GM19025 (cell line): ENCODE results near the gene COX19.

Source experiments
- ATAC-seq: cut with Tn5 transposase; IDR thresholded peaks from one replicate; pipeline ENCODE4 v1.9.1; 2021; ENCODE audit warnings: mild to moderate bottlenecking, low read depth, moderate library complexity; ENCODE audit not compliant: unreplicated experiment

Gene COX19

DNA sequence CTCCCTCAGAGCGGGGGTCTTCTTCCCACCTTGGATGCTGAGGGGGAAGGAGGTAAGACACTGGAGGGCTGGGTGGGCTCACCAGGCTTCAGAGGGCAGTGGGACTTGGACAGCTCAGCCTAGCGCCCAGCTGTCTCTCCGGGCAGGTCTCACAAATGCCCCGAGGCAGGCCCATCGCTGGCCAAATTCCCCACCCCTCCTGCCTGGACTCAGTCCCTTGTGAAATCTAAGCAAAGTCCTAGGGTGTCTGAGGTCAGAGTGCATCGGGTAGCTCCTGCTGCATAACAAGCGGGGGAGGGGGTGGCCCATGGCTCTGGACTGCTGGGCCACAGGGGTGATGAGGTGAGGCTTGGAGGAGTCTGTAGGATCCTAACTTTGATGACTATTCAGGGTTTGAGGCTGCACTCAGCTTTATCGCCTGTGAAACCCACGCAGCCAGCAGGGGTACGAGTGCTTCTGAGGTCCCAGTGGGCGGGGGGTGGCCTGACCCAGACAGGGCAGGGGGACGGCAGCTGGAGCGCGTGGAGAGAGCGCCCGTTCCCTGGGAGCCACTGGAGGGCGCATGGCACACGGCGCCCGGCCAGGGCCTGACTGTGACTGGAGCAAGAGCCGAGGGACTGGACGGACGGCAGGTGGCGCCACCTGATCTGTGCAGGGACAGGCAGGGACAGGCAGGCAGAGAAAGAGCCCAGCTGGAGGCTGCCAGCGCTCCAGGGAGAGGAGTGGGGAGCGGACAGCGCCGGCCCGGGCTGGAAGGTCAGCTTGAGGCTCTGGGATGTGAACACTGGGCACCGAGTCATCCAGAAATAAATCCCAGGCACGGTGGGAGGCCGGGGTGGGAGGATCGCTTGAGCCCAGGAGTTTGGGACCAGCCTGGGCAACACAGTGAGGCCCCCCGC lies 17.6 kb upstream of the COX19 start:
- ATAC-seq = peak; percentile 77

DNA sequence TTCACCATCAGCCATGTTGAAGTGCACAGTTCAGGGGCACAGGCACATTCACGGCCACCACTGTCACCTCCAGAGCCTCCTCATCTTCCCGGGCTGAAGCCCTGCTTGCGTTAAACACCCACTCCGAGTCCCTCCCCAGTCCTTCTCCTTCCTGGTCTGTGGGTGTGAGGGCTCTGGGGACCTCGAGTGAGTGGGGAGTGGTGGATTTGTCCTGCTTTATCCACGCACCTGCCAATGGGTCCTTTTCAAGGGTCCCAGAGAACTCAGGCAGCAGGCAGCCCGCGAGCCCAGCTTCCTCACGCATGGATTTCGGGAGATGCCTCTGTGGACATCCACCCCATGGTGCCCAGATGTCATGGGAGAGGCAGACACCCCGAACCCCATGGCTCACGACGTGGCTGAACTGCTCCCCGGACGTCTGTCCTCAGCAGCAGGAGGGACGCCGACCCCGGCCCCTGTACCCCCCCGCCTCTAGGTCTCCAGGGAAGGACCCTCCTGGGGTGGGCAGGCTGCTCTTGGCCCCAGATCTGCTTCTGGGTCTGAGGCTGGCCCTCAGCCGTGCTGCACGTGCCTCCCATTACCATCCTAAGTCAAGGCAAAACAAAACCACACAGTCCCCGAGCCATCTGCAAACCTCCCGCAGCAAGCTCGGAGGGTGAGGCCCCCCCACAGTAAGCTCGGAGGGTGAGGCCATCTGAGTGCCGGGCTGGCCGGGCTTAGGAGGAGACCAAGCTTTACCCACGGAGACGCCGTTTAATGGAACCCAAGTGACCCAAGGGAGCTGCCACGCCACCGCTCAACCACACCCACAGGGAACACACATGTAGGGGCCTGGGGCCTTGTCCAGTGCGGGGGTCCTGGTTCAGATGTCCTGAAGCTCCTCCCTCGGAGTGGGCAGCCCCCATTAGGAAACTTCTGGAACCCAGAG lies 16.6 kb upstream of the COX19 start:
- no peak for ATAC-seq

DNA sequence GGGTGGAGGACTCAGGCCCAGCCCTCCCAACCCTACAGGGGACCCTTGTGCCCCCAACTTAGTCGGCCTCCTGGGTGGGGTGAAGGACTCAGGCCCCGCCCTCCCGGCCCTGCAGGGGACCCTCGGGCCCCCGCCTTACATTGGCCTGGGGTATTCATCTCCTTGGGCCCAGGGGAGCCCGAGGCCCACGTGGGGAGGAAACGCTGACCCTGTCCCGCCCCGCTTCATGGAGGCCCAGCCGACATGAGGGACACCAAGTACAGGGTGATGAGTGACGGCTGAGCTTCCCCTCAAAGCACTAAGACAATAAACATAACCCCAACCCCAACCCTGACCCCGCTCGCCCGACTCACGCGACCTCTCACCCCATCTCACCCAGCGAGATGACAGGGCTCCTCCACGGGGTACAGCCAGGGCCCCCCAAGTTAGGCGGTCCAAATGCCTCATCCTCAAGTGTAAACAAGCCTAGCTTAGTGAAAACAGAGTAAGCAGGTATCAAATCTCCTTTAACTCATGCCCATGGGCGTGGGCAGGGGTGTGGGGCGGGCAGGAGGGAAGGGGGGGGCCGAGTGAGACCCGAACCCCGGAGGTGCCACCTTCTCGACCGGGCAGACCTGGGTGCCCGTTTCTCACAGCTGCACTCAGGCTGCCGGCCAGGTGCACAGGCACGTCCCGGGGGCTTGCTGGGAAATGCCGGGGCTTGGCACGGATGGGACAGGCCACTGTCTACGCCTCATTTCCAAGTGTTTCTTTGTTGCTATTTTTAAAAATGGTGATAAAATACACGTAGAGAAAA lies 15.8 kb upstream of the COX19 start:
- ATAC-seq = no peak

GRCh38 chr7:990352-990932 lies 15.1 kb upstream of the COX19 start:
- ATAC-seq = no peak

DNA sequence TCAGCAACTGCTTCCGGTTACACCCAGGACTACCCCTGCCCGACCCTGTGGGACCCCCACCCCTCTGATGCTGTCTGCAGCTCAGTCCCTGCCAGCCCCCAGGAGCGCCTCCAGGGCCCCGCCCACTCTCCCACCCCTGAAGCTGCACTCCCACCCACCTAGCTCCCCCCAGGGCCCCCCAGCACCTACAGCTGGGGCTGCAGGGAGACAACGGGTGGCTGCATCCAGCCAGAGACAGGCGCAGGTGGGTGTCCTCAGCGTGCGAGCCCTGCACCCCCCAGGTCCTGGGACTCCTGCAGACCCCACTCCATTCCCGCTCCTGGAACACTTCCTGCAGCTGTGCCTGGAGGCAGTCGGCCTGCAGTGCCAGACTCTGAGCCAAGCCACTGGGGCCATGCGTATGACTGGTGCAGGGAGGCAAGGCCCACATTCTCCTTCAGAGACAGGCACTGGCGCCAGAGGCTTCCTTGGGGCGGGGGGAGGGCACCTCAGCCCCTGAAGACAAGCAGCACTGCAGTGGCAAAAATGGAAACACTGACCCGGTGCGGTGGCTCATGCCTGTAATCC lies 13.7 kb upstream of the COX19 start:
- no peak for ATAC-seq

DNA sequence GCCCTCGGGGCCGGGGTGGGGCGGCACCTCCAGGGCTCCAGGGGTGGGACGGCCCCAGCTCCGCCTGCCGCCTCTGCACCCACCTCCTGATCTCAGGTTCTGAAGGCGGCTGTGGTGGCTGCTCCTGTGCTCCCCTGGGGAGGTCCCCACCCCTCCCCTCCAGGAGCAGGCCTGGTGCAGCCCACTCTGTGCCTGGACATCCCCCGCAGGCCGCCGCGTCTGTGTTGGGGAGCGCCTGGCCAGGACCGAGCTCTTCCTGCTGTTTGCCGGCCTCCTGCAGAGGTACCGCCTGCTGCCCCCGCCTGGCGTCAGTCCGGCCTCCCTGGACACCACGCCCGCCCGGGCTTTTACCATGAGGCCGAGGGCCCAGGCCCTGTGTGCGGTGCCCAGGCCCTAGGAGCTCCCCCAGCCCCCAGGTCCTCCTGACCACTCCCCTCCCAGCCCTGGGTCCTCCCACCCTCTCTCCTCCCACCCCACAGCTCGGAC lies 13.1 kb upstream of the COX19 start:
- ATAC-seq = no peak

- no peak for ATAC-seq
These were observed 12.6 kb upstream of the COX19 start for GRCh38 chr7:987909-988308.

- no peak for ATAC-seq
These were observed 11.7 kb upstream of the COX19 start for GRCh38 chr7:986766-987751.

GRCh38 chr7:985915-986741 lies 10.8 kb upstream of the COX19 start:
- ATAC-seq = no peak

- no peak for ATAC-seq
These were observed 9.7 kb upstream of the COX19 start for GRCh38 chr7:985127-985416.

GRCh38 chr7:984361-985126 lies 9.2 kb upstream of the COX19 start:
- no peak for ATAC-seq

DNA sequence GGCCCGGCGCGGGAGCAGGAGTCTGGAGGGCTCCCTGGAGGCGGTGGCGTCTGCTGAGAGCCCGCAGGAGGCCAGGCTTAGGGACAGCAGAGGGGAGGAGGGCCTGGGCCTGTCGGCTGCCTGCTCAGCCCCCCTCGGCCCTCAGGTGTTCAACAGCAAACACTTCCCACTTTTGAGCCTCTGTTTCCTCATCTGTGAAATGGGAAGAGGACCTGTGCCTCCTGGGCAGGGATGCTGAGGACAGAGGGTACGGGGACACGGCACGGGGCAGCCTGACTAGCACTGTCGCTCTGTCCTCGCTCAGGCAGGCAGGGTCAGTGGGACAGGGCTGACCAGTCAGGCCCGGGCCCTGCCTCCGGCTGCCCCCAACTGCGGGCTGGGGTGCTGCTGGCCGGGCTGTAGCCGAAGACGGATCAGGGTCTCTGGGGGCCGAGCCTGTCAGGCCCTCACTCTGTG lies 8.3 kb upstream of the COX19 start:
- no peak for ATAC-seq

GRCh38 chr7:983004-983615 lies 7.8 kb upstream of the COX19 start, which contains the start of gene CYP2W1:
Gene CYP2W1 (plus strand): TSS chr7:983181. CDS start chr7:983212, 31 bp downstream.
- no peak for ATAC-seq

- ATAC-seq = no peak
These were observed 7.2 kb upstream of the COX19 start for GRCh38 chr7:982511-983003.

GRCh38 chr7:981793-982510 lies 6.6 kb upstream of the COX19 start:
- no peak for ATAC-seq
